GM12891 (cell line): Measurements from ENCODE around the gene SFI1.

Source experiments
- POLR2A ChIP-seq: IDR thresholded peaks from 2 replicates; pipeline ENCODE4 v1.6.1; 2011; ENCODE audit warnings: low read depth, low read length, control low read depth
- POLR2AphosphoS5 ChIP-seq: IDR thresholded peaks from 2 replicates; pipeline ENCODE4 v1.6.1; 2011; ENCODE audit warnings: low read depth, low read length, control low read depth
- SPI1 ChIP-seq: IDR thresholded peaks from 2 replicates; pipeline ENCODE4 v1.6.1; 2011; ENCODE audit warnings: low read depth, low read length, control low read depth

DNA sequence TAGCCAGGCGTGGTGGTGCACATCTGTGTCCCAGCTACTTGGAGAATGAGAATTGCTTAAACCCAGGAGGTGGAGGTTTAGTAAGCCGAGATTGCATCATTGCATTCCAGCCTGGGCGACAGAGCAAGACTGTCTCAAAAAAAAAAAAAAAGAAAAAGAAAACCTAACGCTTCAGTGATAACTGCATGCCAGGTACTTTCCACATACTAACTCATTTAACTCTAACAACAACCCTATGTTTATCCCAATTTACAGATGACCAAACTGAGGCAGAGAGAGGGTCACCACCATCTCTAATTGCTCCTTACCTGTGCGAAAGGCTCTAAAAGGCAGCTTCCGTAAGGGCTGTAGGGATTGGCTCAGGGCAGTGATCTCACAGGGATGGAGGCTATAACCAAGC, 154.1 kb downstream of the SFI1 start:
- TF ChIP-seq POLR2A (no peak), POLR2AphosphoS5 (no peak), SPI1 (no peak)
